ENCODE results near the gene HNF1B.

The HNF1B gene

DNA sequence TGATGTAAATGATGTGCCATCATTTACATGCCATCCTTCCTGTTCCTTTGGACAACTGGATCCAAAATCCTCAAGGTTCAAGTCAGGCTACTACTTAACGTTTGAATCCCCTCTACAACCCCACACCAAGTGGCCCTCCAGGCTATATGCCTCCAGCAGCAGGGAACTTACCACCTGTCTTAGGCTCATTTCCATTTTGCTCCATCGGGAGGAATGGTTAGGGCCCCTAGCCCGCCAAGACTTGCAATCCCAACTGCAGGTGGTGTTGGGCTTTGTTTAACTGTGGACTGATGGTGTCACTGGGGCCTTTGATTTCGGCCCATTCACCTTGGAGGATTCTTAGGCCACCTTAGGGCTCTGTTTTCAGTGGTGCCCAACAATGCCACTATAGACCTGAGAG lies 9.7 kb downstream of the HNF1B start:
- DNase-seq (ENCODE audit: low spot score): no peak

GRCh38 chr17:37732316-37732715 lies 12.5 kb downstream of the HNF1B start:
- no peak for DNase-seq (ENCODE audit: low spot score)

GRCh38 chr17:37731056-37731455 lies 13.8 kb downstream of the HNF1B start:
- DNase-seq (ENCODE audit: low spot score): no peak

DNA sequence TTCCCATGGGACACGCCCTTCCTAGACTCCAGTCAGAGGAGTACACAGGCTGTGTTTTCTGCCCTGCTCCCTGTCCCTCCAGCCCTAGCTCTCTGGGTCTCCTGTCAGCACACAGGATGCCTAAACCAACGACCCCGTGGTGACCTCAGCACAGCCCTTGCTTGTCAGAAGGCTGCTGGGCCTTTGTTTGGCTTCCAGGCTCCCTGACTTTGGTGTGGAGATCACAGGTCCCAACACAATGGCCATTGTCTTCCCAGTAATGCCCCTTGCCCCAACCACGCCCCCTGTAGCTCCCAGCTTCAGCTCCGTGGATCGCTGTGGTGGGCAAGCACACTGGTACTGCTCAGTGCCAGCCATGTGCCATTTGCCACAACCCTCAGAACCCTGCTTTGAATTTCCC lies 15.0 kb downstream of the HNF1B start:
- no peak for DNase-seq (ENCODE audit: low spot score)

- DNase-seq (ENCODE audit: low spot score): no peak
Observed at GRCh38 chr17:37726891-37727675, 17.8 kb downstream of the HNF1B start.

DNA sequence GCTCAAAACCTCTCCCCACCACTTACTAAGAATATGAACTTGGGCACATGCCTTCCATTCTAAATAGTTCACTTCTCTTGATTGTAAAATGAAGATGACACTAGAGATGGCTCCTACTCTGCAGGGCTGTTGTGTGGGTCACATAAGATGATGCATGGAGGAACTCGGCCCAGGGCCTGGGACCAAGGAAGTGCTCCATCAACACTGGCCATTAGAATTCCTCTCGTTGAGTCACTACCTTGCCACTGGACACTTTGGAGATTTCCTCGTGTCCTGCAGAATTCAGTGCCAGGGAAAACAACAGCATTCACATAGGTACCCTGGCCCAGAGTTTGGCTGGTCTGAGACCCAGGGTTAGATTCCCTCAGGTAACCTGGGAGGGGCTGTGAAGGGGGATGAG lies 18.6 kb downstream of the HNF1B start:
- no peak for DNase-seq (ENCODE audit: low spot score)

GRCh38 chr17:37725601-37726146 lies 19.2 kb downstream of the HNF1B start:
- DNase-seq (ENCODE audit: low spot score): no peak

DNA sequence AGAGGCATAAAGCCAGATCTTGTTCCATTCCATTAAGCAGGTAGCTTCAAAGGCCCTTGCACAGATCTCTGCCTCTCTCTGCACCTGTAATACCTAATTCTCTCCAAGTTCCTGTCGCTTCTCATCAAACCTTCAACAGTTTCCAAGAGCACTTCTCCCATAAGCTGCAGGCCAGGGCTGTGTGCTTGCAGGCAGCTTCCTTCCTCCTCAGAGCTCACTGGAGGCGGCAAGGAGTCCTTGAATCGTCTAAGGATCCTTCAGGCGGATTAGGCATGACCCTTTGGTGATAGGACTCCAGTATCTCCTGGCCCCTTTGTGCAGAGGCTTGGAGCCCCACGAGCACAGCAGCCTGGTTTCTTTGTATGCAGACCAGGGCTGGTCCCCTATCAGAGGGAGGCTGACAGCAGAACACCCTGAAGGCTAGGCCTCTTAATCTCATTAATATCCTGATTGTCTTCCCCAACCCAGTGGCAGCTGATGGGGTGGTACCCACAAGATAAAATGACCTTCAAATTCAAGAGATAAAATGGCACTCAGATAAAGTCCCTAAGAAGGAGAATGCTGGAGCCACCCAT lies 19.8 kb downstream of the HNF1B start:
- no peak for DNase-seq (ENCODE audit: low spot score)

- DNase-seq (ENCODE audit: low spot score): no peak
Observed at GRCh38 chr17:37720989-37721388, 23.9 kb downstream of the HNF1B start.

DNA sequence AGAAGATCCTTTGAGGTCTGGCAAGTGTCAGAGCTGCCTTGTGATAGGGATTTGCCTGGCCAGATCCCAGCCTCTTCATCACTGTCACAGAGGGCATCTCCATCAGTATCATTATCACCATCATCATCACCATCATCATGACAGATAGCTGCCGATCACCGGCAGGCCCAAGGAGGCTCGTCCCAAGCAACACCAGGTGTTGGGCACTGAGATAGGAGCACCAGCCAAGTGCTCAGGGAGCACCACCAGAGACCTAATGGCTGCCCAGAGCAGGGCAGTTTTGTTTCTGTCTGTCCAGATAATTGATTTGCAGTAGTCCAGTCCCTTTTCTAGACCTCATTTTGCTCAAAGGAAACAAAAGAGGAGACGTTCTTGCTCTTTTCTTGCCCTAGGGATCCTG lies 25.0 kb downstream of the HNF1B start:
- no peak for DNase-seq (ENCODE audit: low spot score)

DNA sequence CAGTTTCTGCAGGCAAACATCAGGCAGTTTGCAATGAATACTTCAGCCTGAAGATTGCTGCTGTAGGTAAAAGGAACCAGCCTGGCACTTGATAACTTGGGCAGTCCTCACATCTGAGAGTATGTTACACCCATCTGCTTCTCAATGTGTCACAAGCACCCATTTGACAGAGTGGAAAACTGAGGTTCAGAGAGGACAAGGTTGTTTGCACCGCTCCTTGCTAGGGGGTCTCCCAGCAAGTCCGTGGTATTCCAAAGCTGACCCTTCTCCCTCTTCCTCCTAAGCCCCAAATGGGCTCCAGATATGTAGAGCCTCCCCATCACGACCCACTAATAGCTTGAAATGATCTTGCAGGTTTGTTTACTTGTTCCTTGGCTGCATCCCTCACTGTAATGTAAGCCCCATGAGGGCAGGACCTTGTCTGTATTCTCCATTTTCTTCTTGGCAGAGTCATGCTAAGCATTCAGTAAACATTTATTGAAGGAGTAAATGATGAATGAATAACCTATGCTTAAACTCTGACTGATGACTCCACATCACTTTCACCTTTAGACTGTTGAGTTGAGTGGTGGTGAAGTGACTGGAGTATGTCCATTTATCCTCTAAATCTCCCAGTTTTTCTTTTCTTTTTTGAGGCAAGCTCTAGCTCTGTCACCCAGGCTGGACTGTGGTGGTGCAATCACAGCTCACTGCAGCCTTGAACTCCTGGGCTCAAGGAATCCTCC lies 26.4 kb downstream of the HNF1B start:
- DNase-seq (ENCODE audit: low spot score): no peak

DNA sequence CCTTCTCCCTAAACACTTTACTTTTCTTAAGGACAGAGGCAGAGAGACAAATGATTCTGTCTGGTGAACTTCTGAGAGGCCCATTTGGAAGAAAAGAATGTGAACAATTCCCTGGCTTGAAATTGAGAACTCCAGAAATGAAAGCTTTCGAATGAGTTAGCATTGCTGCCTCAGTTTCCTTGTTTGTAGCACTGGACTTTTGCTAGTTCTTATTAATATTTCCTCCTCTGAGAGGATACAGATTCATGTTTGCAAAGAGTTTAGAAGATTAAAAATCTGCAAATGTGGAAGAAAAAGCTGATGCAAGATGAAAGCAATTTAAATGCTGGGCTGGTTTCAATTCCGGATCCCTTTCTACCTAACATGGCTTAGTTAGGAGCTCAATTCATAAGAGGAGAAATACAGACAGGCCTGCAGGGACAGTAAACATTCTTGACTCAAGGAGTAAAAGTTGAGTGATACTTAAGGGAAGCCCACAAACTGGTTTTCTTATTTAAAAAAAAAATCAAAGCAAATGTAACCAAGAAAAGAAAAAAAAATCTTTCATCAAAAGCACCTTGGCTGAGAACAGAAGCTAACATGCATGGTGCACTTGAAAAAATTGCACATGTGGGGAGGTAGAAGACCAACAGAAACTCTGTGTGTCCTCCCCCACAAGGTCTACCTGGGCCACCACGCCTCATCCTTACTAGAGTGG lies 27.1 kb downstream of the HNF1B start:
- no peak for DNase-seq (ENCODE audit: low spot score)

GRCh38 chr17:37714897-37715296 lies 30.0 kb downstream of the HNF1B start:
- no peak for DNase-seq (ENCODE audit: low spot score)

DNA sequence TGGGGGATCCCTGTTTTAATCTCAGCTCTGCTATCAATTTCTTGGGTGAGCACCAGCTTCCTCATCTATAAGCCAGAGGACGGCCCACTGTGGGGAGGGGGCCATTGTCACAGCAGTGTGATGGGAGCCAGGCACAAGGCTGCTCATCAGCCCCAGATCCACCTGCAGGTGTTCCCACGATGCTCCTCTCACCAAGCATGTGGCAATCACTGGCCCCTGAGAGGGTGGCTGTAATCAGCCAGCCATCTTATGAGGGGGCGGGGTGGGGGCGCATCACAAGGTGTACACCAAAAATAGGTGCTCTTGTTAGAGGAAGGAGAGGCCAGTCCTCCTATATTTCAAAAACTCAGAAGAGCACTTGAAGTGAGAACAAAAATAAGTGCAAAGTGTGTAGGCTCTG lies 31.2 kb downstream of the HNF1B start:
- DNase-seq (ENCODE audit: low spot score): no peak

GRCh38 chr17:37713028-37713431 lies 31.8 kb downstream of the HNF1B start:
- no peak for DNase-seq (ENCODE audit: low spot score)

- DNase-seq (ENCODE audit: low spot score): no peak
Observed at GRCh38 chr17:37711113-37711512, 33.7 kb downstream of the HNF1B start.

GRCh38 chr17:37710344-37710886 lies 34.4 kb downstream of the HNF1B start:
- no peak for DNase-seq (ENCODE audit: low spot score)

GRCh38 chr17:37708616-37709212 lies 36.1 kb downstream of the HNF1B start:
- no peak for DNase-seq (ENCODE audit: low spot score)

DNA sequence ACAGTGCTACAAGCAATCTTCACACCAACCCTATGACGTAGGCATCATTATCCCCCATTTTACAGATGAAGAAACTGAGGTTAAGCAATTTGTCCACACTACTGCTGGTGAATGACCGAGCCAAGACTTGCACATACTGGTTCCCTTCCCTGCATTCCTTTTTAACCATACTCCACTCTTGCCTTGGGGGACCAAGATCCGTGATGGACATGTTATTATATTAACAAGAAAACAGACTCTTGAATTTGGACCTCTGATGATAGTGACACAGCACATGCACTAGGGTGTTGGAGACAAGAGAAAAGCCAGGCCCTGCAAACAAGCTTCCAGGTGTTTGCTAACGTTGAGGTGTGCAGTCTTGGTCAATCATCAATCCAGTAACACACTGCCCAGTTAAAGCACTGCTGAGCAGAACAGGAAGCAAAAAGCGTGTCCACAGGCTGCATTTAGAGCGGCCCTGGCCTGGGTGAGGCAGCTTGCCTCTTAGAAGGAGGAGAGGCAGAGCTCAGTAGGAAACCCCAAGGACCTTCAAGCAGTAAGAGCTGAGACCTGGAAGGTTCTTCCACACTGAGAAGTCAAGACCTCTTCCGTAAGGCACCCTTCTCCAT lies 36.7 kb downstream of the HNF1B start:
- no peak for DNase-seq (ENCODE audit: low spot score)

DNA sequence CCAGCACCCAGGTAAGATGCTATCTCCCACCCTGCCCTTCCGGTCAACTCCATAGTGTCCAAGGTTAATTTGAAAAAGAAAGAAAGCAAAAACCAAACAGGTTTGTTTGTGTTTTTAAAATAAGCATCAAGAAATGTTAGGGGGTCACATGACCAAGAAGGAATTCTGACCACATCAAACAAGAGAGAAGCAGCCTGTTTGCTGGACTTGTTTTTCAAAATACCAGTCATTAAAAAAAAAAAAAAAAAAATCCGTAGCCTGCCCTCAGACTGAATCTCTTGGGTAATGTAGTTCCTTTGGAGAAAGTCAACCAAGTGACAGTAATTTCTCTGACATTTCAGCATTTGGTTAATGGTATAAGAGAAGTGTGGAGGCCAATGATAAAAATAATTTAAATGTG lies 38.4 kb downstream of the HNF1B start:
- no peak for DNase-seq (ENCODE audit: low spot score)

GRCh38 chr17:37702598-37702997 lies 42.3 kb downstream of the HNF1B start:
- no peak for DNase-seq (ENCODE audit: low spot score)

Measured in putamen (tissue), 1 donor.